Spleen (tissue), 11 donors: ENCODE data around the gene GLDN. TPM values are rescaled to one million over a fixed set of nuclear protein-coding genes. Genes with fewer than 3 reads are reported as not detected.

ENCODE experiments used
- DNase-seq: peaks from one replicate; pipeline ENCODE4 v3.0.0-alpha.2; 2020
- H3K27ac ChIP-seq, 8 donors: fragments of 200-600 bp; sonication (generic) in 7 of 8; 1 replicate in 4 of 8; 2 replicates in 4 of 8; pipeline versions ENCODE4 v1.5.0 to v1.8.0; 2016 to 2021; ENCODE audit warnings: inconsistent platforms in 4 of 8, mild to moderate bottlenecking in 4 of 8, moderate library complexity in 1 of 8
- H3K27me3 ChIP-seq, 7 donors: fragments of 200-600 bp; sonication (generic) in 6 of 7; replicated peaks in 1 of 7; 1 replicate in 4 of 7; 2 replicates in 3 of 7; pipeline versions ENCODE4 v1.5.0 to v1.8.0; 2016 to 2021; ENCODE audit warnings: inconsistent platforms in 3 of 7, mild to moderate bottlenecking in 1 of 7
- H3K36me3 ChIP-seq, 6 donors: fragments of 200-600 bp; sonication (generic) in 5 of 6; 1 replicate in 4 of 6; 2 replicates in 2 of 6; pipeline versions ENCODE4 v1.5.0 to v1.8.0; 2016 to 2021; ENCODE audit warnings: inconsistent platforms in 2 of 6
- H3K4me1 ChIP-seq, 6 donors: fragments of 200-600 bp; sonication (generic) in 5 of 6; 1 replicate in 3 of 6; 2 replicates in 3 of 6; pipeline versions ENCODE4 v1.5.0 to v1.8.0; 2016 to 2021; ENCODE audit warnings: inconsistent platforms in 3 of 6
- H3K4me3 ChIP-seq, 8 donors: fragments of 200-600 bp; sonication (generic) in 7 of 8; 1 replicate in 4 of 8; 2 replicates in 4 of 8; pipeline versions ENCODE4 v1.5.0 to v1.8.0; 2016 to 2021; ENCODE audit warnings: inconsistent platforms in 4 of 8, mild to moderate bottlenecking in 4 of 8, moderate library complexity in 2 of 8
- H3K9me3 ChIP-seq, 8 donors: fragments of 200-600 bp; sonication (generic) in 7 of 8; 1 replicate in 4 of 8; 2 replicates in 4 of 8; pipeline versions ENCODE4 v1.5.0 to v1.8.0; 2016 to 2021; ENCODE audit warnings: inconsistent platforms in 4 of 8
- CTCF ChIP-seq, 11 experiments: fragments of 200-600 bp in 7 of 11; fragments of 450-650 bp in 4 of 11; sonication (generic) in 4 of 11; IDR thresholded peaks in 8 of 11; conservative IDR thresholded peaks in 3 of 11; 1 replicate in 7 of 11; 2 replicates in 4 of 11; pipeline versions ENCODE4 v1.4.0 to v1.8.0; 2016 to 2021; ENCODE audit warnings: antibody characterized with exemption in 11 of 11, inconsistent platforms in 4 of 11, mild to moderate bottlenecking in 1 of 11
- POLR2A ChIP-seq, 3 donors: fragments of 450-650 bp; IDR thresholded peaks; one replicate each; pipeline ENCODE4 v1.5.1; 2017; ENCODE audit warnings: antibody characterized with exemption in 3 of 3, mild to moderate bottlenecking in 1 of 3
- POLR2AphosphoS5 ChIP-seq, 3 donors: sonication (generic); formaldehyde crosslinking; IDR thresholded peaks; one replicate each; pipeline ENCODE4 v1.5.1; 2017; ENCODE audit warnings: antibody characterized with exemption in 3 of 3
- WGBS, 5 donors: extraction: QIAGEN DNeasy Blood & Tissue Kit in 3 of 5; methylation state at CpG; one replicate each; pipeline versions ENCODE4 v1.1.5 to v1.1.7; 2013 to 2018; 5-methylcytosine and 5-hydroxymethylcytosine counted together
- intact Hi-C: fragments of 100-400 bp; cut with DNase I; formaldehyde crosslinking; loops from one replicate; pipeline ENCODE4 v1.15.0; 2023; ENCODE audit warnings: low total_unique reads
- polyA plus RNA-seq, 3 donors: library from polyadenylated mRNA; stranded (reverse); fragments of 200-250 nt; gene quantifications; one replicate each; pipeline ENCODE4 v1.2.1, GENCODE V29; 2013
- total RNA-seq, 7 donors: library from RNA; depleted of rRNA in 3 of 7; stranded (reverse); fragments of >200 nt in 3 of 7; fragmentation: NEBNext Ultra II Directional in 4 of 7; extraction: Animal tissue kit (Norgen Biotek cat#: 25700) in 4 of 7; gene quantifications; one replicate each; pipeline versions ENCODE4 v1.1.0 to v1.2.1, GENCODE V29; 2016 to 2021
- donor health status: healthy with polysubstance abuse.
- donor health status: DM: no; HTN: no; CAD: no; lungs with moderate emphysema.
- donor health status: DM: no; HTN: no; CAD: no.
- donor health status: Bipolar disorder and iron deficiency.
- donor health status: healthy.
- donor health status: DM: no; HTN: no; CAD: no.
- donor health status: DM: yes; HTN: yes; CAD: no.

Gene GLDN
- total and polyA plus RNA-seq, 10 donors: 0.94 to 18.2 (median 3.5) TPM

GRCh38 chr15:51331141-51331540, 10.3 kb upstream of the GLDN start:
- peaks cover 0 to 5% (median 0%) of the 10 kb centered on the region in 8 donors for H3K9me3 ChIP-seq
- no peak overlapping the region for H3K4me3 ChIP-seq
- intact Hi-C loops: no loop called here
- DNase-seq: no peak
- TF ChIP-seq POLR2A (IDR thresholded peaks at IDR 0.05): no peak
- TF ChIP-seq POLR2AphosphoS5 (IDR thresholded peaks at IDR 0.05): no peak
- TF ChIP-seq CTCF (IDR thresholded peaks at IDR 0.05 in 8 of 11, conservative IDR thresholded peaks at IDR 0.05 in 3 of 11): no peak
- H3K36me3 ChIP-seq: no peaks in the 10 kb centered on the region
- H3K27ac ChIP-seq: no peak overlapping the region
- H3K27me3 ChIP-seq: peaks cover 0 to 22% (median 0%) of the 10 kb centered on the region in 7 donors
- peaks cover 9 to 51% (median 20%) of the 10 kb centered on the region in 6 donors for H3K4me1 ChIP-seq
- WGBS, 5 donors: 67 to 86% (median 74%) methylated on average over 5 of the region's 5 CpGs

GRCh38 chr15:51332206-51333147, 9.0 kb upstream of the GLDN start:
- H3K4me1 ChIP-seq: peaks cover 9 to 57% (median 20%) of the 10 kb centered on the region in 6 donors
- peaks cover 0 to 5% (median 0%) of the 10 kb centered on the region in 8 donors for H3K9me3 ChIP-seq
- TF ChIP-seq CTCF (IDR thresholded peaks at IDR 0.05 in 8 of 11, conservative IDR thresholded peaks at IDR 0.05 in 3 of 11) (no peak), POLR2AphosphoS5 (IDR thresholded peaks at IDR 0.05) (no peak), POLR2A (IDR thresholded peaks at IDR 0.05) (no peak)
- DNase-seq: no peak
- intact Hi-C loops: no loop called here
- WGBS, 5 donors: 58 to 73% (median 63%) methylated on average over 4 of the region's 4 CpGs
- no peaks in the 10 kb centered on the region for H3K36me3 ChIP-seq
- H3K27ac ChIP-seq: peak overlapping the region in 3 of 8 donors; percentile 10 to 67 (median 27)
- H3K27me3 ChIP-seq: peaks cover 0 to 29% (median 0%) of the 10 kb centered on the region in 7 donors
- no peak overlapping the region for H3K4me3 ChIP-seq

GRCh38 chr15:51333571-51333970, 7.9 kb upstream of the GLDN start:
- 77 to 93% (median 85%) methylated on average over 2 of the region's 2 CpGs for WGBS, 5 donors
- H3K9me3 ChIP-seq: peaks cover 0 to 3% (median 0%) of the 10 kb centered on the region in 8 donors
- no peak for TF ChIP-seq POLR2AphosphoS5 (IDR thresholded peaks at IDR 0.05)
- no peak for TF ChIP-seq POLR2A (IDR thresholded peaks at IDR 0.05)
- no peak for TF ChIP-seq CTCF (IDR thresholded peaks at IDR 0.05 in 8 of 11, conservative IDR thresholded peaks at IDR 0.05 in 3 of 11)
- no peak for DNase-seq
- peaks cover 9 to 57% (median 20%) of the 10 kb centered on the region in 6 donors for H3K4me1 ChIP-seq
- intact Hi-C loops: no loop called here
- H3K4me3 ChIP-seq: no peak overlapping the region
- peak overlapping the region in 3 of 8 donors; percentile 35 to 67 (median 61) for H3K27ac ChIP-seq
- peaks cover 0 to 40% (median 0%) of the 10 kb centered on the region in 7 donors for H3K27me3 ChIP-seq
- H3K36me3 ChIP-seq: no peaks in the 10 kb centered on the region

GRCh38 chr15:51334011-51334451, 7.4 kb upstream of the GLDN start:
- 0 to 7% (median 2%) methylated on average over 2 of the region's 2 CpGs for WGBS, 5 donors
- Histone ChIP-seq H3K27me3 (peaks cover 0 to 41% (median 0%) of the 10 kb centered on the region in 7 donors), H3K9me3 (no peaks in the 10 kb centered on the region), H3K36me3 (no peaks in the 10 kb centered on the region), H3K4me1 (peaks cover 9 to 57% (median 20%) of the 10 kb centered on the region in 6 donors), H3K4me3 (no peak overlapping the region), H3K27ac (peak overlapping the region in 4 of 8 donors; percentile 22 to 67 (median 48))
- DNase-seq: no peak
- intact Hi-C loops: no loop called here
- no peak for TF ChIP-seq CTCF (IDR thresholded peaks at IDR 0.05 in 8 of 11, conservative IDR thresholded peaks at IDR 0.05 in 3 of 11)
- no peak for TF ChIP-seq POLR2AphosphoS5 (IDR thresholded peaks at IDR 0.05)
- TF ChIP-seq POLR2A (IDR thresholded peaks at IDR 0.05): no peak
